H1 (cell line): ENCODE data around the gene SSR1. TPM values are rescaled to one million over a fixed set of nuclear protein-coding genes. Genes with fewer than 3 reads are reported as not detected.

Source experiments
- CTCF ChIA-PET: fragments of 300-600 bp; sonication (Branson Sonifier 250); formaldehyde crosslinking; loops from one replicate; lab custom pipeline; 2021; ENCODE audit not compliant: partially characterized antibody; lab: Charles Lee
- POLR2A ChIA-PET: fragments of 300-600 bp; sonication (Branson Sonifier 250); formaldehyde crosslinking; loops from one replicate; lab custom pipeline; 2021; ENCODE audit warnings: inconsistent platforms; ENCODE audit not compliant: partially characterized antibody; lab: Charles Lee
- DNase-seq, 2 experiments: peaks; one replicate each; pipeline versions ENCODE4 v3.0.0 to v3.0.0-alpha.2; 2010 to 2022; ENCODE audit warnings: low spot score in 2 of 2, low read depth in 1 of 2, mixed read lengths in 1 of 2
- FAIRE-seq: peaks from 2 replicates; lab custom pipeline; 2011; peaks lifted over from hg19 to GRCh38; lab: Jason Lieb, UNC
- H2AFZ ChIP-seq: 2 replicates; pipeline ENCODE4 v1.8.1; 2012; ENCODE audit warnings: low read length, inconsistent platforms
- H2AK5ac ChIP-seq: 2 replicates; pipeline ENCODE4 v1.6.1; 2013; ENCODE audit warnings: low read depth, low read length
- H2BK120ac ChIP-seq: replicated peaks from 2 replicates; pipeline ENCODE3; 2013; ENCODE audit warnings: low read depth, low read length, inconsistent platforms
- H2BK12ac ChIP-seq: 2 replicates; pipeline ENCODE4 v1.6.1; 2013; ENCODE audit warnings: low read depth, low read length
- H2BK15ac ChIP-seq: 2 replicates; pipeline ENCODE4 v1.6.1; 2013; ENCODE audit warnings: low read length
- H2BK20ac ChIP-seq: 2 replicates; pipeline ENCODE4 v1.6.1; 2013; ENCODE audit warnings: low read length
- H2BK5ac ChIP-seq: 2 replicates; pipeline ENCODE4 v1.6.1; 2013; ENCODE audit warnings: low read depth, low read length
- H3K14ac ChIP-seq: 2 replicates; pipeline ENCODE4 v1.6.1; 2013; ENCODE audit warnings: inconsistent platforms; ENCODE audit not compliant: insufficient read length
- H3K18ac ChIP-seq: 2 replicates; pipeline ENCODE4 v1.6.1; 2013; ENCODE audit warnings: low read length; ENCODE audit errors: extremely low read depth
- H3K23ac ChIP-seq: 2 replicates; pipeline ENCODE4 v1.6.1; 2013; ENCODE audit warnings: inconsistent platforms; ENCODE audit not compliant: insufficient read length
- H3K23me2 ChIP-seq: 2 replicates; pipeline ENCODE4 v1.6.1; 2013; ENCODE audit warnings: low read depth, low read length
- H3K27ac ChIP-seq: 2 replicates; pipeline ENCODE4 v1.6.1; 2011; ENCODE audit warnings: low read depth, low read length, inconsistent platforms
- H3K27me3 ChIP-seq, 4 experiments: replicated peaks in 1 of 4; 1 replicate in 1 of 4; 2 replicates in 3 of 4; pipeline versions ENCODE4 v1.6.1 to v1.8.1; 2011 to 2013; ENCODE audit warnings: low read length in 3 of 4, mild to moderate bottlenecking in 3 of 4, inconsistent platforms in 2 of 4, mixed read lengths in 2 of 4, moderate library complexity in 1 of 4; ENCODE audit not compliant: control insufficient read depth in 3 of 4, insufficient read depth in 3 of 4; ENCODE audit errors: extremely low read depth in 1 of 4
- H3K36me3 ChIP-seq, 4 experiments: 2 replicates each; pipeline versions ENCODE4 v1.6.1 to v1.8.1; 2011 to 2013; ENCODE audit warnings: mild to moderate bottlenecking in 4 of 4, low read length in 3 of 4, moderate library complexity in 2 of 4, control low read depth in 1 of 4, inconsistent platforms in 1 of 4; ENCODE audit not compliant: insufficient read depth in 4 of 4, control insufficient read depth in 2 of 4
- H3K4ac ChIP-seq: replicated peaks from 2 replicates; pipeline ENCODE3; 2013; ENCODE audit warnings: low read length, low read depth, mixed read lengths, inconsistent platforms; ENCODE audit not compliant: insufficient read length
- H3K4me1 ChIP-seq, 4 experiments: replicated peaks in 1 of 4; 1 replicate in 1 of 4; 2 replicates in 3 of 4; pipeline versions ENCODE4 v1.6.1 to v1.8.1; 2011 to 2013; ENCODE audit warnings: low read length in 3 of 4, inconsistent platforms in 2 of 4, mixed read lengths in 1 of 4; ENCODE audit not compliant: insufficient read depth in 4 of 4, control insufficient read depth in 3 of 4
- H3K4me2 ChIP-seq, 2 experiments: 2 replicates each; pipeline versions ENCODE4 v1.6.1 to v1.8.1; 2011 to 2013; ENCODE audit warnings: low read depth in 2 of 2, low read length in 2 of 2, control low read depth in 1 of 2, inconsistent platforms in 1 of 2, mild to moderate bottlenecking in 1 of 2; ENCODE audit not compliant: insufficient read depth in 1 of 2
- H3K4me3 ChIP-seq, 4 experiments: fragments of 200-600, 300-600 bp in 1 of 4; sonication (generic), shearing (Covaris generic), sonication (Bioruptor Twin) in 1 of 4; 2 replicates each; pipeline versions ENCODE4 v1.5.1 to v1.8.1; 2011 to 2016; ENCODE audit warnings: low read length in 4 of 4, low read depth in 3 of 4, control low read depth in 2 of 4, inconsistent platforms in 2 of 4, mild to moderate bottlenecking in 2 of 4, mixed read lengths in 1 of 4, moderate library complexity in 1 of 4; ENCODE audit not compliant: insufficient read depth in 2 of 4; ENCODE audit errors: extremely low read depth in 1 of 4
- H3K56ac ChIP-seq: replicated peaks from 2 replicates; pipeline ENCODE3; 2013; ENCODE audit warnings: low read depth, mild to moderate bottlenecking, mixed read lengths, low read length, inconsistent platforms; ENCODE audit not compliant: insufficient read length
- H3K79me1 ChIP-seq: 2 replicates; pipeline ENCODE4 v1.6.1; 2013; ENCODE audit warnings: low read depth, low read length, control low read depth
- H3K79me2 ChIP-seq, 2 experiments: 2 replicates each; pipeline versions ENCODE4 v1.6.1 to v1.8.1; 2012 to 2013; ENCODE audit warnings: low read length in 2 of 2, mild to moderate bottlenecking in 2 of 2, inconsistent platforms in 1 of 2; ENCODE audit not compliant: insufficient read depth in 2 of 2, control insufficient read depth in 1 of 2
- H3K9ac ChIP-seq, 4 experiments: replicated peaks in 1 of 4; 1 replicate in 1 of 4; 2 replicates in 3 of 4; pipeline versions ENCODE4 v1.6.1 to v1.8.1; 2011 to 2013; ENCODE audit warnings: low read depth in 3 of 4, low read length in 3 of 4, control low read depth in 2 of 4, mild to moderate bottlenecking in 2 of 4, moderate library complexity in 2 of 4, inconsistent platforms in 1 of 4; ENCODE audit errors: extremely low read depth in 1 of 4
- H3K9me3 ChIP-seq, 2 experiments: 2 replicates each; pipeline versions ENCODE4 v1.6.1 to v1.8.1; 2012 to 2013; ENCODE audit warnings: mild to moderate bottlenecking in 2 of 2, moderate library complexity in 2 of 2, control low read depth in 1 of 2, inconsistent platforms in 1 of 2, low read depth in 1 of 2, low read length in 1 of 2, mixed read lengths in 1 of 2; ENCODE audit not compliant: insufficient read depth in 2 of 2
- H4K20me1 ChIP-seq, 2 experiments: replicated peaks in 1 of 2; 2 replicates each; pipeline versions ENCODE3 to v1.8.1; 2011 to 2013; ENCODE audit warnings: inconsistent platforms in 2 of 2, low read length in 2 of 2, mild to moderate bottlenecking in 1 of 2; ENCODE audit not compliant: insufficient read depth in 2 of 2, control insufficient read depth in 1 of 2
- H4K5ac ChIP-seq: 2 replicates; pipeline ENCODE4 v1.6.1; 2013; ENCODE audit warnings: low read length, low read depth, mixed read lengths, inconsistent platforms; ENCODE audit not compliant: insufficient read length
- H4K8ac ChIP-seq: 2 replicates; pipeline ENCODE4 v1.8.0; 2013; ENCODE audit warnings: mild to moderate bottlenecking, moderate library complexity, low read length, inconsistent platforms; ENCODE audit not compliant: insufficient read depth; ENCODE audit errors: extremely low read depth
- H4K91ac ChIP-seq: replicated peaks from 2 replicates; pipeline ENCODE3; 2013; ENCODE audit warnings: low read length, mixed read lengths, inconsistent platforms; ENCODE audit not compliant: insufficient read length
- BRCA1 ChIP-seq: IDR thresholded peaks from 2 replicates; pipeline ENCODE4 v1.6.1; 2012; ENCODE audit warnings: low read depth, low read length, improper control_type of control experiment
- JUND ChIP-seq: IDR thresholded peaks from 2 replicates; pipeline ENCODE4 v1.6.1; 2011; ENCODE audit warnings: mild to moderate bottlenecking, improper control_type of control experiment, low read length
- KDM1A ChIP-seq: fragments of 200-600, 300-600 bp; sonication (generic); IDR thresholded peaks from 2 replicates; pipeline ENCODE4 v1.7.1; 2016; ENCODE audit warnings: mild to moderate bottlenecking, low read length, borderline replicate concordance
- KDM4A ChIP-seq: IDR thresholded peaks from one replicate; pipeline ENCODE4 v1.7.1; 2012; ENCODE audit warnings: low read depth, mild to moderate bottlenecking, moderate library complexity, low read length, inconsistent platforms; ENCODE audit not compliant: severe bottlenecking
- NANOG ChIP-seq: IDR thresholded peaks from 2 replicates; pipeline ENCODE4 v1.6.1; 2011; ENCODE audit warnings: low read length, low read depth, mild to moderate bottlenecking, inconsistent platforms; ENCODE audit not compliant: insufficient read depth, poor library complexity, severe bottlenecking
- RBBP5 ChIP-seq: IDR thresholded peaks from 2 replicates; pipeline ENCODE4 v1.7.1; 2012; ENCODE audit warnings: low read depth, mild to moderate bottlenecking, inconsistent platforms, low read length, moderate library complexity, borderline replicate concordance
- RFX5 ChIP-seq: IDR thresholded peaks from 2 replicates; pipeline ENCODE4 v1.6.1; 2011; ENCODE audit warnings: low read depth, low read length, improper control_type of control experiment, borderline replicate concordance
- TAF1 ChIP-seq: IDR thresholded peaks from 2 replicates; pipeline ENCODE4 v1.6.1; 2011; ENCODE audit warnings: mild to moderate bottlenecking, low read depth, low read length
- WGBS, 2 experiments: shearing (Covaris generic) in 1 of 2; methylation state at CpG; one replicate each; pipeline versions ENCODE4 v1.1.6 to v1.1.7; 2013 to 2015; ENCODE audit warnings: low lambda C conversion rate in 2 of 2, mixed read lengths in 2 of 2, inconsistent platforms in 1 of 2, low coverage in 1 of 2, missing lambda C conversion rate in 1 of 2; ENCODE audit not compliant: insufficient replicate concordance in 2 of 2, insufficient coverage in 1 of 2, insufficient read length in 1 of 2; ENCODE audit errors: extremely low coverage in 1 of 2, missing lambda C conversion rate in 1 of 2; 5-methylcytosine and 5-hydroxymethylcytosine counted together
- polyA plus RNA-seq, 7 experiments: library from polyadenylated mRNA; depleted of rRNA in 3 of 7; stranded (reverse) in 5 of 7; unstranded in 2 of 7; fragments of >200 nt in 5 of 7; fragments of 200-250 nt in 2 of 7; gene quantifications; 1 replicate in 5 of 7; 2 replicates in 1 of 7; 4 replicates in 1 of 7; pipeline versions ENCODE4 v1.2.1 to v1.2.3, GENCODE V29; 2011 to 2013; ENCODE audit warnings: missing spikeins in 2 of 7, mixed read lengths in 2 of 7
- total RNA-seq: library from RNA; stranded (reverse); fragmentation: NEBNext Ultra II Directional; extraction: Animal tissue kit (Norgen Biotek cat#: 25700); gene quantifications from 2 replicates; pipeline ENCODE4 v1.2.1, GENCODE V29; 2021
- TF ChIP-seq, protein P1 (sequence below): IDR thresholded peaks from 2 replicates; pipeline ENCODE4 v1.6.1; 2012; ENCODE audit warnings: inconsistent platforms

SSR1 gene
- total and polyA plus RNA-seq, 2 of the 8 experiments (the other 6 are each of a cell fraction or from before 2014, with no cell fraction given), result 26.6 to 117 TPM

DNA sequence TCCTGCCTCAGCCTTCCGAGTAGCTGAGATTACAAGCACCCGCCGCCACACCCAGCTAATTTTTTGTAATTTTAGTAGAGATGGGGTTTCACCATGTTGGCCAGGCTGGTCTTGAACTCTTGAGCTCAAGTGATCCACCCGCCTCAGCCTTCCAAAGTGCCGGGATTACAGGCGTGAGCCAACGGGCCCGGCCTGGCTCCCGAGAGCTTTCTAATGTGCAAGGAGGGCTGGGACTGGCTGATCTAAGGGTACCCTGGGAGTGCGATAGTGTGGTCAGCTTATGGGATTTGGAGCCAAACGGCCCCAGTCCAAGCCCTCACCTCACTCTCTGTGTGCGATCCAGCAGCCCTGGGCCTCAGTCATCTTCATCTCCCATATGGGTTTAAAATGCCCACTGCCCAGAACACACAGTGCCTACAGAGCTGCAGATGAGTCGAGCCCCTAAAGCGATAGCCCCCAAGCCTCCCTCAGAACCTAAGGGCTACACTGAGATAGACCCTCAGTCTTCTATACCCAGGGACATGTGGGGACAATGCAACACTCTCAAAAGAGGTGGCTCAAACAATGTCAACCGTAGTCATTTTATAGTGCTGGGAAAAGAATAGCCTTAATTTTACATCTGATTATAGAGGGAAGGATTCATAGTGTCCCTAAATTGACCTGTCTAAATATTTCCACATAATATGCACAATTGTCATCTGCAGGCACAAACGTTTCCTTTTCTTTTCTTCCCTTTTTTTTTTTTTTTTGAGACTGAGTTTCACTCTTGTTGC lies 50.1 kb downstream of the SSR1 start:
- no peak overlapping the region for H3K4me3 ChIP-seq
- no peak overlapping the region for H2BK120ac ChIP-seq
- no peak overlapping the region for H3K56ac ChIP-seq
- WGBS, 2 experiments, result 91% methylated on average over 15 of the region's 16 CpGs; no CpG with 5 or more reads in 1 of the 2 experiments
- H3K36me3 ChIP-seq, result no peaks in the 10 kb centered on the region
- H3K23ac ChIP-seq, result no peak overlapping the region
- H2AK5ac ChIP-seq, result no peak overlapping the region
- H3K4ac ChIP-seq, result peak overlapping the region; percentile 14
- no peak overlapping the region for H2AFZ ChIP-seq
- 0 out of 2 replicates have a peak overlapping the region, but pooled peaks have one; percentile 56 for H2BK20ac ChIP-seq
- H4K91ac ChIP-seq, result peak overlapping the region; percentile 34
- H3K4me2 ChIP-seq, result no peak overlapping the region; a peak in 1 of 4 replicates
- H3K27ac ChIP-seq, result no peak overlapping the region
- peak overlapping the region; percentile 67; the same call in 1 of the 2 replicates for H2BK15ac ChIP-seq
- FAIRE-seq (no peak), DNase-seq (no peak)
- no peak overlapping the region for H2BK5ac ChIP-seq
- no peaks in the 10 kb centered on the region for H3K27me3 ChIP-seq
- H4K20me1 ChIP-seq, result no peaks in the 10 kb centered on the region
- H4K5ac ChIP-seq, result no peak overlapping the region
- H4K8ac ChIP-seq, result no peak overlapping the region; the same call in 1 of the 2 replicates
- H3K9ac ChIP-seq, result no peak overlapping the region
- H3K14ac ChIP-seq, result no peak overlapping the region
- ChIA-PET CTCF (interaction anchor here (1.2 to 3.6 kb wide), 3 partner anchors 13 to 586 kb away, joined by 4 to 36 read pairs (median 11); no protein-coding TSS in a partner anchor), POLR2A (interaction anchor here (1.5 to 1.9 kb wide), 2 partner anchors 12 to 24 kb away, joined by 4 read pairs; no protein-coding TSS in a partner anchor)
- H3K18ac ChIP-seq, result no peak overlapping the region
- H3K79me1 ChIP-seq, result no peaks in the 10 kb centered on the region
- peak overlapping the region; percentile 39; the same call in 1 of the 2 replicates for H2BK12ac ChIP-seq
- peaks cover 0 to 16% (median 11%) of the 10 kb centered on the region in 4 experiments; a peak in 6 of 7 replicates for H3K4me1 ChIP-seq
- no peaks in the 10 kb centered on the region for H3K9me3 ChIP-seq
- H3K79me2 ChIP-seq, result no peaks in the 10 kb centered on the region
- TF ChIP-seq RBBP5 (no peak), KDM1A (no peak), JUND (no peak), BRCA1 (no peak), KDM4A (no peak), TAF1 (no peak), NANOG (no peak), RFX5 (no peak)
- TF ChIP-seq, protein P1, sequence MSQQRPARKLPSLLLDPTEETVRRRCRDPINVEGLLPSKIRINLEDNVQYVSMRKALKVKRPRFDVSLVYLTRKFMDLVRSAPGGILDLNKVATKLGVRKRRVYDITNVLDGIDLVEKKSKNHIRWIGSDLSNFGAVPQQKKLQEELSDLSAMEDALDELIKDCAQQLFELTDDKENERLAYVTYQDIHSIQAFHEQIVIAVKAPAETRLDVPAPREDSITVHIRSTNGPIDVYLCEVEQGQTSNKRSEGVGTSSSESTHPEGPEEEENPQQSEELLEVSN, result no peak
- H3K23me2 ChIP-seq, result peaks cover 14% of the 10 kb centered on the region
